HG03097 (cell line): ENCODE results near the gene NTM.
"Not testable (repeated sequence)": the region's sequence is repeated elsewhere in the genome, so short reads cannot be mapped to it uniquely, and the experiment has no call there.

Experiments
- ATAC-seq: cut with Tn5 transposase; IDR thresholded peaks from one replicate; pipeline ENCODE4 v1.9.1; 2021; ENCODE audit not compliant: unreplicated experiment, low FRiP score

Gene NTM

DNA sequence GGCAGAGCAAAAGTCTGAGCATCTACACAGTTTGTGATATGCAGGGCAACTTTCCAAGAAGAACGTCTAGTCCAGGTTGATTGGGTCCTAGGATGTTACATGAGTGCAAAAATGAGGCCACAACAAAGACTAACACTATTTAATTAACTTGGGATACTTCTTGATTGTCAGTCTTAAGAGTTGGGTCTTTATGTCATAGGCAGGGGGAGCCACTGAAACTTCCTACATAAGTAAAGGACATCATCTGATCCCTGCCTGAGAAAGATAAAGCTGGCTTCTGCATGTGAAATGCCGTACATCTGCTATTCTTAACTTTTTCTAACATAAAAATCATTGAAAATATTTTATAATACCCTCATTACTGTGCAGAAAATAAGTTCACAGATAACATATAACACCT, 525.5 kb downstream of the NTM start:
- ATAC-seq = no peak

DNA sequence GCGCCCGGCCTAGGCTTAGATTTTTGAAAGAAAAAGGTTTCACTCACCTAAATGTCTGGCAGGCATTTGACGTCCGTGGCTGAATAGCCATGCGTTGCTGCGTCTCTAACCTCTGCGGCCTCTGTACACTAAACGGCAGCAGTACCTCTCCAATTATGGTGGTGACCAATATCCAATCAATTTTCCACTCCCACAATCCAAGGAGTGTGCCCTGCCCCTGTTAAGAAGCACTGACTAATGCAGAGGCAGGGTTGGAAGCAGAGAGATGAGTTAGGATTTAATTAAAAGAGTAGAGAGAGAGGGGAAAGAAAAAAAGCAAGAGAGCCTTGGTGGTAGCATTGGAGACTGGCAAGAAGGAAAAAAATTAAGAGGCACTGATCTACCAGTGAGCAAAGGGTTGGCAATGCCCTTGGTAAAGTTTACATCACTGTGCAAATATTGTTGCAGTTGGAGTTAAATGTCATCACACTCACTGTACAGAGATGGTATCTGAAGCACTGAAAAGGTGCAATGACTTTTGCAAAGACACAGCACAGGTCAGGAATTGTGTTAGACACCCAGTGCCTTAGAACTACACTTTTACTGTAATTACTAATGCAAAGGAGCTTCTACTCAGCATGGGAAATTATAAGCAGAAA, 526.7 kb downstream of the NTM start:
- ATAC-seq = no peak

DNA sequence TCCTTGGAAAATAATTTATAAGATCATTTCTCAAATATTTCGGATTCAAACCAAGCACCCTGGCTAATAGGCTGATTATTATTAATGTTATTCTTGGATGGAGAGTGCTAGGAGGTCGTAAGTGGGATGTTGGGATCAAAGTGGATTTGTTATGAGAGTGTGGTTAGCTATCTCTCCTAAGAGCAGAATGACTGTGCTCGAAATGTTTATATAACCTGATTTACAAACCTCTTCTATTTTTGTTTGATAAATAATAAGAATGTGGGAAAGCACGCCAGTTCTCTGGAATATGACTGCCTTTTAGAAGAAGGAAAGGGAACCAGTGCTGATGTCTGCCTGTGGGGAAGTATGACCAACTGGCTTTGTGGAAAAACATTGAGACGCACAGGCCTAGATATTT, 527.5 kb downstream of the NTM start:
- ATAC-seq = no peak

DNA sequence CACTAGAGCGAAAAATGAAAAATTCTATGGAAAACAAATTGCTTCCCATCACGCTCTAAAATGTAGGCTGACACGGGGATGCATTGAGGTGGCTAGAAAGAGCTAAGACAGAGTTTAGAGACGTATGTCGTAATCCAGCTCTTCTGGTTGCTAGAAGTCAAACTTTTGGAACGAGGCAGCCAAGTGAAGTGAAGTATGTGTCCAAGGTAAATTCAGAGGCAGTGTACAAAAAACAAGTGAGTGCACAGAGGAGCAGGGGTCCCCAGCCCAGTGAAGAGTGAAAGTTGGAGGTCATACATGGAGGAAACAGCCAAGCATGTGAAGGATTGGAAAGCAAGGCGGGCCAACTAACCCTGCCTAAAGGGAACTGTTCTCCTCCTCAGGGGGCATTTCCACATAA, 528.5 kb downstream of the NTM start:
- ATAC-seq = no peak

DNA sequence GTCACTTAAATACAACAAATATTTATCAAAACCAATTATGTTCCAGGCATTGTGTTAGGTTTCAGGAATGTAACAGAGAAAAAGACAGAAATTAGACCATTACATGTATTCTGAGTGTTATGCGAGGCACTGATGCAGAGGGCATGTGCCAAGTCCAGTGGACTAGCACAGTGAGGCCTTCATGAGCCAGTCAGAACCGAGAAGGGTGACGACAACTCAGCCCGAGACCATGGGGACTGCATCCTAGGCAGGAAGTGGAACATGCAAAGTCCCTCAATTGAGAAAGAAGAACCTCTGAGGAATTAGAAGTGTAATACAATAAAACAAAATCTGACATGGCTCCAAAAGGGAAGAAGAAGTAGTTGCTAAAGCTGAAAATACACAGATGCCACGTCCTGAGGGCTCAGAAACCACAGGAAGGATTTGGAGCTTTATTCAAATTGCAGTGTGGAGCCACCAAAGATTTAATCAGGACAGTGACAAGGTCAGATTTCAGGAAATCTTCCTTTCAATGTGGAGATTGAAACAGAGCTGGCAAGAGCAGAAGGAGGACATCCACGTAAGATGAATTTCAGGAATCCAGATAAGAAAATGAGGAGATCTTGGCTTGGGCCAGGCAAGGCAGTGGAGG, 529.6 kb downstream of the NTM start:
- no peak for ATAC-seq

DNA sequence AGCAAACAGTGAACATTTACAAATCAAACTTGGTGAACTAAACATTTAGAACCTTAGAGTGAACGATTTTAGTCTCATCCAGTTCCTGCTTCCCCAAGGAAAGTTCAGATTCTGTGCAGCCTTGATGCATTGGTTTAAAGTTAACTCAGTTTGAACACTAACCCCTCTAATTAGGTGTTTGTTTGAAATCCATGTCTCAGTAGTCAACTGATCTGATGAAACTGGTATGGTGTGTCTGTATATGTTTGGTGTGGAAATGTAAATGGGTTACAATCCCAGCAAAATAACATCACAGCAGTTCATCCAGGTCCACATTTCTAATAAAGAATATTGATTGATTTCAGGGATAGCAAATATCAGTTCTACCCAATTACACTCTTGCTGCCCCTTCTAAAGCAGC, 532.0 kb downstream of the NTM start:
- no peak for ATAC-seq

DNA sequence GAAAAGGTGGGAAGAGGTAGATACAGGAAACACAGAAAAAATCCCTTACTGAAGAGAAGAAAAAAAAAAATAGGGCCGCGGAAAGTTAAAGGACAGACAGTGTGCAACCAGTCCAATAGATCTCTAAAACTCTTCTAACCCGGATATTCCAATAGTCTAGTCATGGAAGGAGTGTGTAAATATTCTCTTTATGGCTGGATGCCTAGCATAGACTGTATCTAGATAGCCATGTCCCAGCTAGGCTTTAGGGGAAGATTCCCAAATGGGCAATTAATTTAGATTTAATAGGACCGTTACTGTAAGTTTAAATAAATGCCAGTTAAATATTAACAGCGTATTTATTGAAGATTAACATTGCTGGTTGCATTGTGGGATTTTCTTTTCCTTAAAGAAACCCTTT, 532.7 kb downstream of the NTM start:
- ATAC-seq = no peak

DNA sequence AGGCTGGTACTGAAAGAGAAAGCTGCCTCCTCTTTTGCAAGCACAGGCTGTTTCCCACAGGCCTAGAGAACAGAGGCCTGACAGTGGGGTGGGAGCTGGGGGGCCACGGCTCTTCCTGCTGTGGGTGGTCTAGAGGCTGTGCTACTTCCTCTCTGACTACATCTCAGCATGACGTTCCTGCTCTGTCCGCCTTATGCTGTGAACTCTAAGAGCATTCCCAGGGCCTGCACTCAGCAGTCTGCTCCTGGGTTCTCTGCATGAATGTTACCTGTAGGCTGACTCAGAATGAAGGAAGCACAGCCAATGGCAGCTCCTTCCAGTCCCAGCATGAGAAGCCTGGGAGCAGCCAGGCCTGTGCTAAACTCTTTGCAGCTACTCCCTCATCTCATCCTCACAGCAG, 534.3 kb downstream of the NTM start:
- ATAC-seq = no peak

DNA sequence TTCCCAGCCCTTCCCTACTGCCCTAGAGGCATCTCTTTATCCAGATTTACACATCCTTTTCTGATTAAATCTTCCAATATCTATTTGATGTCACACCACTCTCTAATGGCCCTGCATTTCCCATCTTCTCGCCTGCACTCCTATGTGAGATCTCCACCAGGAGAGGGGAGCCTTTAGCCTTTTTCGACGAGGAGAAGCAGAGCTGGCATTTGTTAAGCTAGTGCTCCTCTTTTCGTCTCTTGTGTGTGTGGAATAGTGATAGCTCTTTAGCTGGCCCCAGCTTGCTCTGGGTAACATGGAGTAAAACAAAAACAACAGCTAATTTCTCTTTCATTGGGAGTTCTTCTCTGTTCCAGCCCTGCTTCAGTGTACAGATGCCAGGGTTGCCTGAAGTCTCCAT, 536.5 kb downstream of the NTM start:
- no peak for ATAC-seq

DNA sequence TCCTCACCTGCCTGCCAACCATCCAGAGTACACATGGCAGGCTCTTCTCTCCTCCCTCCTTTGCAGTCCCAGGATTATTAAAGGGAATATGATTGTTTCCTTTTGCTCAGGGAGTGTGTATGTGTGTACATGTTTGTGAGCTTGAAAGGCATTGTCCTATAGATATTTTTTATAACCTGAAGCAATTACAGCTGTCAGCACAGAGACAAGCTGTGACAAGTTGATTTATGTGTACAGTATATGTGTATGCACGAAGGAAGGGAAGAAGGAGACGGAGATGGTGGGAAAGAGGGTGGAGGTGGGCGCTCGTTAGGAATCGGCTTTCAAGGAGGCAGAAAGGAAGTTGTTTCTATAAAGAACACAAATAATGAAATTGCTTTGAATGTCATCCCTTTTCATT, 537.0 kb downstream of the NTM start:
- ATAC-seq = no peak

DNA sequence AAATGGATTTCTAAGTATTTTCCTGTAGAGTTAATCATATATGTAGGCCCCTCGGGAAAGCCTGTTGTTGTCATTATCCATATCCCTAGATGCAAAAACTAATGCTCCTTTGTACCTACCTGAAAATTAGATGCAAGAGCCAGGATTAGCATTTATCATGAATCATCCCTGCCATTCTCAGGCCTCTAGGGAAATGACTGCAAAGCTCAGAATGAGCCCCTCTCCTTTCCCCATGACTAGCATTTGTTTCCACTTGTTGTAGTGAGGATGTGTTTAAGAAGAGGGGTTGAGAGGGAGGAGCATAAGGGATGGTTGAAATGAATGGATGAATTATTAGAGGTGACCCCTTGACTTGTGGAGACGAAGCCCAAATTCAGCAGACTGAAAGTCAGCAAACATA, 537.9 kb downstream of the NTM start:
- ATAC-seq = no peak

DNA sequence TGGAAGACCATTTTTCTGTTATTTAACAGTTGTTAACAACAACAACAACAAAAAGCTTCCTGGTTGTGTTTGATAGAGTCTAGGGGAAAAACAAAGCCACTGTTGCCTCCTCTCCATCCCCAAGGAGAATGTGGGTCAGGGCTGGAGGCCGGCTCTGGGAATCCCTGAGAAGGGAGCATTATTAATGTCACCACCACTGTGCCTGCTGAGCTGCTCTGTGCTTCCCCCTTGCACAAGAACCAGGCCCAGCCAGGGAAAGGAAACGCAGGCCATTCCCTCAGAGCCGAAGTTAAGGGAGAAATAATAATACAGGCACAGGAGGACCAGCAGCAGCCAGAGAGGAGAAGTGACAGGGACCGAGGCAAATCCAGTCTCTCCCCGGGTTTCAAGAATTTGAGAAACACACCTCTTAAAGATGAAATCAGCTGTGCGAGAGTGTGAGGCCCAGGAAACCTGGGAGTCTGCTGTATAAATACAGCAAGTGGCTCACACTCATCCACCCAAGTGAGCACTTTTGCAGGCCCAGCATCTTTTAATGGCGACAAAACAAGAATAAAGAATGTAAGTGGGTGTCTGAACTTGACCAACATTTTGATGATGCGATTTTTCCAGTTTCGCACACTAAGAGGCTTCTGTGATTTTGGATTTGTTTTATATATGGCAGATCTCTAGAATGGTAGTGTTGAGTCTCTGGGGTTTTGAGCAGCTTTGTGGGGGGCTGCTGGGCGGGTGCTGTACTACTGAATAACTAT, 539.2 kb downstream of the NTM start:
- ATAC-seq = no peak

DNA sequence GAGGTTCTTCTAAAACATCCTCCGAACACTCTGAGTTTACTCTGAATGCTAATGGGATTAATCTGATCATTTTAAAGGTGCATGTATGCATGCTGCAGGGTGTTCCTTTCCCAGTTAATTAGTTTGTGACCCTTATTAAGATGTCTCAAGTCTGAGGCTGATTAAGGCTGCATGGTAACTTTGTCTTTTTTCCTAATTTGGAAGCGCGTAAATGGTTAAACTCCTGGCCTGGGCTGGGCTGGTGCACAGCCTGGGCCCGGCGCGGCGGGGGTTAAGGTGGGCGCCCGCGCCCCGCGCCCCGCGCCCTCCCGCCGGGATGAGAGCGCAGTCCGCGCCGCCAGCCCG, 539.7 kb downstream of the NTM start:
- no peak for ATAC-seq

DNA sequence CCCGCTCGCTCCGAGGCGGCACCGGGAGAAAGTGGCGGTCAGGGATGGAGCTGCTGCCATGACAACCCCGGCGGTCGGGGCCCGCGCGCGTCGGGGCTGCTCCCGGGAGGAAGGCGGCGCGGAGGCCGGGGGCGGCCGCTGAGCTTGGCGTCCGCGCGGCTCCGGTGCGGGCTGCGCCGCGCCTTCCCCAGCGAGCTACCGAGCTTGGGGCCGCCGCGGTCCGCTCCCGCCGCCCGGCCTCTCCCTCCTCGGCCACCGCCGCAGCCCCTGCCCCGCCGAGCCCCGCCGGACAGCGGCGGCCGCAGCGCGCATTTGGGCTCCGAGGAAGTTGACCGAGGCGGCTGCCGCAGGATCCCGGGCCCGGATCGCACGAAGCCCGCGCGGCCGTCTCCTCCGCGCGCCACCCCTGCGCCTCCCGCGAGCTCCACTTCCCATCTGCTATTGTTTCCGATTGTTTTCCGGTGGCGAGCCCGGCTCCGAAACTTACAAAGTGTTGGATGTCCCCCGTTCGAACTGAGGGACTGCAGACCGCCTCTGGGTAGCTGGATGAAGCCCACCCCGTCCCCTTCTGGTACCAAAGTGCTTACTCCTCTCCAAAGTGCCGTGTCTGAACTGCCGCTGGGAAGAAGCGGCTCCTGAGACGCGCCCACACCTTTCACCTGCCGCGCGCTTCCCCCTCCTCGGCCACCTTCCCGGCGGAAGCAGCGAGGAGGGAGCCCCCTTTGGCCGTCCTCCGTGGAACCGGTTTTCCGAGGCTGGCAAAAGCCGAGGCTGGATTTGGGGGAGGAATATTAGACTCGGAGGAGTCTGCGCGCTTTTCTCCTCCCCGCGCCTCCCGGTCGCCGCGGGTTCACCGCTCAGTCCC, 540.3 kb downstream of the NTM start:
- no peak for ATAC-seq

DNA sequence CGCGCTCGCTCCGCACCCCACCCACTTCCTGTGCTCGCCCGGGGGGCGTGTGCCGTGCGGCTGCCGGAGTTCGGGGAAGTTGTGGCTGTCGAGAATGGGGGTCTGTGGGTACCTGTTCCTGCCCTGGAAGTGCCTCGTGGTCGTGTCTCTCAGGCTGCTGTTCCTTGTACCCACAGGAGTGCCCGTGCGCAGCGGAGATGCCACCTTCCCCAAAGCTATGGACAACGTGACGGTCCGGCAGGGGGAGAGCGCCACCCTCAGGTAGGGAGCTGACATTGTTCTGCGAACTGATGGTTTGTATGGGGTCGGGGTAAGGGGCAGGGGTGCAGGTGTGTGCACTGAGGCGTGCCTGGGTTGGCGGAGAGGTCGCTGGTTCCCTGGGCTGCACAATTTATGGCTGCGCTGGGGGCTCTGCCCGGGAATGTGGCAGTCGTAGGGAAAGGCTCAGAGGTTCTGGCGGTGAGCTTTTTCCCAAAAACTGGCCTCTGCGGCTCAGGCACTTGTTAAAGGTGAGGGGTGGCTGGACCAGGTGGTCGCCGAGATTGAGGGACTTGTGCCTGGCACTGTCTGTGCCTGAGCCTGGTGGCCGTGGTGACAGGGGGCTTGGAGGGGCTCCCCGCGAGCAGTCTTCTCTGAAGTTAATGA, 541.1 kb downstream of the NTM start:
- ATAC-seq = not testable (repeated sequence)

DNA sequence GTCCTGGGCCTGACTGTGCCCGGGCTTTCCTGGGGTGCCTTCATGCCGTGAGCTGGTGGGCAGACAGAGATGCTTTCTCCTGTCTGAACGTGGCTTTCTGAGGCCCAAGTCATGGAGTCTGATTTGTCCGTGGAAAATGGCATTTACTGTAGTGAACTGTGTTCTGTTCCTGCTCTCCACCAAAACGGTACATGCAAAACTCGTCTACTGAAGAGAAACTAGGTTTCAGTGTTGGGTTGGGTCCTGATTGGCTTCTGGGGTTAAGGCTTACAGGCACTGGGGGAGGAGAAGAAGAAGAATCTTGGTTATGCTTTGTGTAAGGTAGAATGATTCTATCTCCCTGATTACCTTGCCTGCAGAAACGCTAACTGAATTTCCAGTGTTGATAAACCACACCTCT, 541.7 kb downstream of the NTM start:
- ATAC-seq = no peak

DNA sequence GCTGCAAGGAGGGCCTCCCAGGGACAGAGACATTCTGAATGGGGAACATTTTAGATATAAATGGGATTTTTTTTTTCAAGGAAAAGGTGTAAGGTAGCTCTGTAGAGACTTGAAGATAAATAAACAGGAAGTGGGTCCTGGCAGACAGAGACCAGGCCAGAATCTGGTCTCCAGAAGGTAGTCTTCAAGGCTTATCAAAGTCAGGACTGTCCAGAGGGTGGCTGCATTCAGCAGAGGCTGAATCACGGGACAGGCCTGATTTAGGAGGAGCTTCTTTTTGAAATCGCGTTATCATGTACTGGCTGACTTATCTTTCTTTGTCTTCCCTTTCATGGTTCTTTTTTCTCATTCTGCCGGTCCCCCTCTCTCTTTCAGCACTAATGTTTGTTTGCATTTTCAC, 542.9 kb downstream of the NTM start:
- ATAC-seq = no peak

DNA sequence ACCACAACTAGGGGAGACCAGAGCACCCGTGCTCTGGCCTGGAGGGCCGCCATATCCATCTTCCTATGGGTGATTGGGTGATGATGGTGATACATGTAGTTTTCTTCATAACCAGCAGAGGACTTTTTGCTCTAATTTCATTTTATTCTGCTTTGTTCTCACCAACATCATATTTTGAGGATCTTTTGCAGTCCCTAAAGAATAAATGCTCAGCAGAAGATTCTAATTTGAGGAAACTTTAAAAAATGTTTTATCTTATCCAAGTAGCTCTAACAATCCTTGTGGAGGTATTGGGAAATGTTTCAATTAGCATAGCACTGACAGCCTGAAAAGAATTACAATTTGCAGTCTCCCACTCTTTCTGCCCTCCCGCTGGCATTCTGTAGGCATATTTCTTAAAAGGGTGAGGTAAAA, 544.0 kb downstream of the NTM start:
- ATAC-seq = no peak

DNA sequence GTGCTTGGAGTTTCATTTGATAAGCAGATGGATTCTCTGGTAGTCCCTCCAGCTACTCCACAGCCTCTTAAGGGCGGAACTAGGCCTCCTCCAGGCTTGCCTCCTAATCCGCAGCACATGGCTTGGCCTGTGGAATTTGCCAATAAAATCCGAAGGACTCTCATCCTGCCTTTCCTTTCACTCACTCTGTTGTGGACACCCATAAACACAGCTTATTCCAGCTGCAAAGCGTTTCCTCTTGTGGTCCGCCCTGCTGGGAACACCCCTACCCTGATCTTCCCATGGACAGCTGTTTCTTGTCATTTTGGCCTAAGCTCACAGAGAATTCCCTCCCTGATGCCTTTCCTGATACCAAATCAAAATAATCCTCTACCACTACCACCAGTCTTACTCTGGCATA, 546.2 kb downstream of the NTM start:
- ATAC-seq = no peak

DNA sequence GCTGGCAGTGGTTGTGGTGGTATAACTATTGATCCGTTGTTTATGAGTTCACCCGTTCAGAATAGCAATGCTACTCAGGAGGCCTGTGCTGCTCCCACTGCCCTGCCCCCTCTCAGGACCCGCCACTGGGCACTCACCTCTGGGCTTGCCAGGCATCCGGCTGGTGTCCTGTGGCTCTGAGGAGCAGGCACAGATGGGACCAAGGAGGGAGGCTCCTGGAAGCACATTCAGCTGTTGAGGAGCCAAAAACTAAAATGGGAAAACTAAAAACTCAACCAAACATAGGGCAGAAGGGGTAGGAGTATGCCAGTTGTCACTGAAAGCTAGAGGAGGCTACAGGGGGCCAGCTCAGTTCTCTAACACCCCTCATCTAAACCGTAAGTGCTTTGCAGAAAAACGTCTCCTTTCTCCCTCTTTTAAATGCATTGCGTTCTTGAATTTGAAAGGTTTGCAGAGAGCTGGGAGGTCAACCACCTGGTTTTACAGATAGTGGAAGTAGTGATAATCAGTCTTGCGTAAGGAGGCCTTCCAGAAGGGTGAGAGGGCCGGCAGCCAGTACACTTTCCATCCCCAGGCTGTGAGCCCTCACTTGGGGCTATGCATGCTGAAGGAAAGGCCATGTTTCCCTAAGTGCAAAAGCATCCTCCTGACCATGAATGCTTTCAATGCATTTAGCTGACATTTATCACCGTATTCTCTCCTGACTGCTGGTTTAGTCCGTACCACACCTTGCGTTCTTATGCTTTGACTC, 547.4 kb downstream of the NTM start:
- ATAC-seq = no peak
